ENCODE results near the gene SMYD5. TPM values are rescaled to one million over a fixed set of nuclear protein-coding genes. Genes with fewer than 3 reads are reported as not detected.

SMYD5 gene
- total RNA-seq, 2 experiments from 2014 or later, result 16.6 to 21.3 TPM

GRCh38 chr2:73272270-73272669 lies 58.2 kb downstream of the SMYD5 start:
- H3K27ac Mint-ChIP-seq, result no peak overlapping the region
- DNase-seq, result no peak
- no peaks in the 10 kb centered on the region for H3K27me3 Mint-ChIP-seq (ENCODE audit: low read depth)
- H3K9me3 Mint-ChIP-seq (ENCODE audit: insufficient read depth), result no peaks in the 10 kb centered on the region
- ChIA-PET CTCF (interaction anchor here (1.0 to 1.3 kb wide), 2 partner anchors 8 to 18 kb away, joined by 3 read pairs; no protein-coding TSS in a partner anchor), POLR2A (no interaction called here)
- H3K4me3 Mint-ChIP-seq, result no peak overlapping the region
- ATAC-seq, result no peak
- H3K36me3 Mint-ChIP-seq (ENCODE audit: low read depth), result peaks cover 24% of the 10 kb centered on the region
- H3K4me1 Mint-ChIP-seq (ENCODE audit: low read depth), result peaks cover 17% of the 10 kb centered on the region

Other genes starting within 250 kb of the SMYD5 start
- 10 to 100 TPM; 15.7 to 18.6 TPM for gene SFXN5, start 142.5 kb upstream of the SMYD5 start, total RNA-seq
- 1 to 10 TPM; 1.4 to 1.7 TPM for gene RAB11FIP5, start 101.3 kb upstream of the SMYD5 start, total RNA-seq
- gene NOTO, start 11.7 kb upstream of the SMYD5 start, total RNA-seq, result not detected
- 10 to 100 TPM; 19.0 to 19.1 TPM for gene PRADC1, start 19.0 kb downstream of the SMYD5 start, total RNA-seq
- gene CCT7, start 20.1 kb downstream of the SMYD5 start, total RNA-seq, result 100 to 1,000 TPM; 347 to 362 TPM
- gene FBXO41, start 70.2 kb downstream of the SMYD5 start, total RNA-seq, result 10 to 100 TPM; 32.0 to 32.3 TPM
- not detected for gene EGR4, start 79.3 kb downstream of the SMYD5 start, total RNA-seq
- 10 to 100 TPM; 19.9 to 21.3 TPM for gene ALMS1, start 171.6 kb downstream of the SMYD5 start, total RNA-seq

Measured in activated CD8-positive, alpha-beta T cell treated with anti-CD3 and anti-CD28 coated beads, Interleukin-2, amount 10 ng/mL, durations not matched to agents 7 days and 5 days (primary cell).